ENCODE data around the gene EBI3. TPM values are rescaled to one million over a fixed set of nuclear protein-coding genes. Genes with fewer than 3 reads are reported as not detected.

EBI3 gene
- total RNA-seq, 2 experiments from 2014 or later: not detected

DNA sequence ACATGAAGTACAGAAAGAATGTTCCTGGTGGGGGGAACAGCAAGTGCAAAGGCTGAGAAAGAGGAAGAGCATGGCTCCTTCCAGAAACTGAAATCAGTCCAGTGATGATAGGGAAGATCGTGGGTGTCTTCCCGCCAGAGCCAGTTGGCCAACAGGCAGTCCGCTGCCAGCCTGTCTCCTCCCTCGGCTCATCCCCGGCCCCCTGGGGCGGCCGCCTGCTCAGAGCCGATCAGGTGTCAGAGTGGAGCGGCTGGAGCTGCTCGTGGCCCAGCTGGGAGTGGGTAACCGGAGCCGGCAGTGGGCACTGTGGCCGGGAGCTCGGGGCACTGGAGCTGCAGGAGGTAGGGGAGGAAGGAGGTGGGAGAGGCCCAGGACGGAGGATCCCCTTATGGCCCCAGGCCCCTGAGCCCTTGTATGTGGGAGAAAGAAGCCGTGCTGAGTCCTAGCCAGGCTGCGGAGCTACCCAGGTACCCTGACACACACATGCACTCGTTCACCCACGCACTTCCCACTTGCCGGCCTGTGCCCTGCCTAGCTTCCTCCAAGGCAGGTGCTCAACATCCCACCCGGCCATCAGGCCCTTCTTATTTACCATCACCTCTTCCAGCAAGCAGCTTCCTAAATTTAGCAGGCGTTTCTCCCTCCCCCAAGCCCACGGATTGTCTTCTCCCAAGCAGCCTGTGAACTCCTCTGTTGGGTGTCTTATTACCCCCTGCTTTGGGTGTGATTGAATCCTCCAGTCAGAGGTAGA, 45.2 kb upstream of the EBI3 start:
- no peaks in the 10 kb centered on the region for H3K9me3 ChIP-seq (ENCODE audit: control insufficient read depth in 1 of 2, insufficient read depth in 1 of 2, low read length in 2 of 2)
- no peaks in the 10 kb centered on the region for H3K27me3 ChIP-seq (ENCODE audit: control insufficient read depth in 1 of 2, insufficient read depth in 2 of 2, low read length in 2 of 2)
- ATAC-seq (ENCODE audit: poor library complexity): no peak
- TF ChIP-seq CTCF (IDR thresholded peaks at IDR 0.05): no peak
- CTCF ChIA-PET: no interaction called here
- no peak for DNase-seq
- peaks cover 47% of the 10 kb centered on the region for H3K4me1 ChIP-seq (ENCODE audit: insufficient read depth, low read length)
- intact Hi-C loops (cut with DNase I, micrococcal nuclease): loop anchor here (2.0 to 5.0 kb wide), 7 partner anchors 62 to 273 kb away; partner anchors contain the start of genes MAP2K2 (in 1 of the 2), MPND (in 1 of the 2), PIAS4 (in 1 of the 2) and UBXN6 (in 1 of the 2)
- no peak overlapping the region for H3K4me3 ChIP-seq (ENCODE audit: low read length)
- H3K4me1 Mint-ChIP-seq (ENCODE audit: low read depth): peaks cover 31% of the 10 kb centered on the region
- no peak overlapping the region for H3K27ac Mint-ChIP-seq
- peaks cover 5% of the 10 kb centered on the region for H3K36me3 ChIP-seq (ENCODE audit: insufficient read depth, low read length)
- POLR2A ChIA-PET: interaction anchor here (0.6 kb wide), 1 partner anchor 197 kb away, joined by 3 read pairs; no protein-coding TSS in a partner anchor
- peaks cover 3% of the 10 kb centered on the region for H3K27me3 Mint-ChIP-seq
- no peak overlapping the region for H3K27ac ChIP-seq (ENCODE audit: low read depth in 1 of 2, low read length in 2 of 2)
- no peaks in the 10 kb centered on the region for H3K9me3 Mint-ChIP-seq
- peaks cover 23% of the 10 kb centered on the region for H3K36me3 Mint-ChIP-seq (ENCODE audit: low read depth)
- peak overlapping the region; percentile 82 for H3K4me3 Mint-ChIP-seq

GRCh38 chr19:4184718-4185352, 44.5 kb upstream of the EBI3 start:
- ATAC-seq (ENCODE audit: poor library complexity) (no peak), DNase-seq (no peak)
- H3K27me3 ChIP-seq (ENCODE audit: control insufficient read depth in 1 of 2, insufficient read depth in 2 of 2, low read length in 2 of 2): no peaks in the 10 kb centered on the region
- H3K36me3 Mint-ChIP-seq (ENCODE audit: low read depth): peaks cover 16% of the 10 kb centered on the region
- no peak for TF ChIP-seq CTCF (IDR thresholded peaks at IDR 0.05)
- H3K27ac Mint-ChIP-seq: no peak overlapping the region
- peak overlapping the region; percentile 56 for H3K4me3 Mint-ChIP-seq
- peaks cover 44% of the 10 kb centered on the region for H3K4me1 ChIP-seq (ENCODE audit: insufficient read depth, low read length)
- peaks cover 7% of the 10 kb centered on the region for H3K27me3 Mint-ChIP-seq
- intact Hi-C loops (cut with DNase I, micrococcal nuclease): loop anchor here in 1 of 2 experiments (2.0 to 5.0 kb wide), 7 partner anchors 62 to 272 kb away; partner anchors contain the start of genes MAP2K2, MPND, PIAS4 and UBXN6
- no peaks in the 10 kb centered on the region for H3K9me3 ChIP-seq (ENCODE audit: control insufficient read depth in 1 of 2, insufficient read depth in 1 of 2, low read length in 2 of 2)
- ChIA-PET CTCF (no interaction called here), POLR2A (no interaction called here)
- no peak overlapping the region for H3K27ac ChIP-seq (ENCODE audit: low read depth in 1 of 2, low read length in 2 of 2)
- no peaks in the 10 kb centered on the region for H3K36me3 ChIP-seq (ENCODE audit: insufficient read depth, low read length)
- H3K9me3 Mint-ChIP-seq: no peaks in the 10 kb centered on the region
- peaks cover 24% of the 10 kb centered on the region for H3K4me1 Mint-ChIP-seq (ENCODE audit: low read depth)
- H3K4me3 ChIP-seq (ENCODE audit: low read length): no peak overlapping the region

DNA sequence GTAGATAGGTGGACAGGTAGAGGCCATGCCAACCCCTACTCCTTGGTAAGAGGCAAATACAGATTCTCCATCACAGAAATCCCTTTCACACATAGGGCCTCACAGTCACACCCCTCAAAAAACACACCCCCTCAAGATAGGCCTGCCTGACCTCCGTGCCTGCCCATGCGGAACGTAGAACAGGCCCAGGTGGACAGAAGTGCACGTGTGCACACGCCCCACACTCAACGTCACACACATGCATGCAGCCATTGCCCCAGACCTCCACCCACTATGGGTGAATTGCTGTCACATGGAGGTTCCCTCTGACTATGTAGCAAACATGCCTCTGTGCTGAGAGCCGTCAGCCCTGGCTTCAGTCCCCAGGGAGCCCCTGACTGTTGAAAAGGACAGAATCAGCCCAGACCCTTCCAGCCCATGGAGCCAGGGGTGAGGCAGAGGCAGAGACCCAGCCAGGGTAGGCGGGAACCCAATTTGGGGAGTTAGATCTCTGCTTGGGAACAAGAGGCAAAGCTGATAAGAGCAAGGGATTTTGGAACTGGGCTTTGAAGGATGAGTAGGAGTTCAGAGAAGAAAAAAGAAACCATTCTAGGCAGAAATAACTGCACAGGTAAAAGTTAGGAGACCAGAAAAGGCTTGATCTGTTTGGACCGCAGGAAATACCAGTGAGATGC, 43.8 kb upstream of the EBI3 start:
- H3K27ac Mint-ChIP-seq: no peak overlapping the region
- H3K27me3 Mint-ChIP-seq: peaks cover 8% of the 10 kb centered on the region
- no peaks in the 10 kb centered on the region for H3K27me3 ChIP-seq (ENCODE audit: control insufficient read depth in 1 of 2, insufficient read depth in 2 of 2, low read length in 2 of 2)
- H3K9me3 Mint-ChIP-seq: no peaks in the 10 kb centered on the region
- H3K9me3 ChIP-seq (ENCODE audit: control insufficient read depth in 1 of 2, insufficient read depth in 1 of 2, low read length in 2 of 2): no peaks in the 10 kb centered on the region
- intact Hi-C loops (cut with DNase I, micrococcal nuclease): loop anchor here in 1 of 2 experiments (2.0 kb wide), 1 partner anchor 199 kb away; no protein-coding TSS in a partner anchor
- H3K4me1 ChIP-seq (ENCODE audit: insufficient read depth, low read length): peaks cover 37% of the 10 kb centered on the region
- POLR2A ChIA-PET: no interaction called here
- no peak overlapping the region for H3K27ac ChIP-seq (ENCODE audit: low read depth in 1 of 2, low read length in 2 of 2)
- DNase-seq: no peak
- H3K36me3 ChIP-seq (ENCODE audit: insufficient read depth, low read length): no peaks in the 10 kb centered on the region
- no peak overlapping the region for H3K4me3 ChIP-seq (ENCODE audit: low read length)
- TF ChIP-seq CTCF (IDR thresholded peaks at IDR 0.05): no peak
- peak overlapping the region; percentile 20 for H3K4me3 Mint-ChIP-seq
- ATAC-seq (ENCODE audit: poor library complexity): no peak
- CTCF ChIA-PET: interaction anchor here (2.0 kb wide), 1 partner anchor 45 kb away, joined by 9 read pairs; no protein-coding TSS in a partner anchor
- peaks cover 10% of the 10 kb centered on the region for H3K36me3 Mint-ChIP-seq (ENCODE audit: low read depth)
- peaks cover 17% of the 10 kb centered on the region for H3K4me1 Mint-ChIP-seq (ENCODE audit: low read depth)
